HG02623 (cell line): Measurements from ENCODE around the gene MOCS2.

Experiments used
- ATAC-seq: cut with Tn5 transposase; IDR thresholded peaks from one replicate; pipeline ENCODE4 v1.9.1; 2021; ENCODE audit warnings: moderate library complexity; ENCODE audit not compliant: unreplicated experiment

The MOCS2 gene

DNA sequence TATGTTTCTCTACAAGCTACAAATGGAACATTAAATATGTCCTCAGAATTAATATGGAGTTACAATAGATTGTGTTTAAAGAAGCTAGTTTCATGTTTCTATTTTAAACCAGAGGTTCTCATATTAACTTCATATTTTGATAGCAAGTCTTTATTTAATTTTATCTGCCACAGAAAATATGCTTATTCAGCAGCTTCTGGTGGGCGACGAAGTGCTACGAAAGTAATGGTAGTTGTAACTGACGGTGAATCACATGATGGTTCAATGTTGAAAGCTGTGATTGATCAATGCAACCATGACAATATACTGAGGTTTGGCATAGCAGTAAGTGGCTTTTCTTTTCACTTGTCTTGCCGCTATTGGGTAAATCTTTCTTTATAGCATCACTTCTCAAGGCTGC lies 54.2 kb downstream of the MOCS2 start:
- no peak for ATAC-seq

DNA sequence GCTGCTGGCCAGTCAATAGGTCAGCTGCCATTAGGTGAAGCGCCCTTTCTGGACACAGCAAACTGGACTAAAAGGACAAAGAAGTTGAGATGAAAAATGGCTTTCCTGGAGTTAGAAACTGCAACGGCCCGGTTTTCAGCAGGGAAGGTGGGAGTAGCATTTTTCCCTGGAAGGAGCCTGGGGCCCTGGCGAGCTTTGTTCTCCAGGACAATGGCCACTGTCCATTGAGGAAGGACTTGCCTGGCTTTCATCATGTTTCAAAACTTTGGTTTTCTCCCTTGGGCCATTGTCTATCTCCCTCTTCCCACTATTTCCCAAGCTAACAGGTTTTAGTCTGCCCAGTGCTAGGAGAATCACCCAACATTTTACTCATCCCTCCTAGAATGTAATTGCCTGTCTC lies 56.2 kb downstream of the MOCS2 start:
- ATAC-seq: no peak

GRCh38 chr5:53052499-53052898 lies 57.1 kb downstream of the MOCS2 start:
- no peak for ATAC-seq

GRCh38 chr5:53048248-53048647 lies 61.3 kb downstream of the MOCS2 start:
- no peak for ATAC-seq
